Ovary (tissue), 9 donors: ENCODE data around the gene JAML. TPM values are rescaled to one million over a fixed set of nuclear protein-coding genes. Genes with fewer than 3 reads are reported as not detected.

Source experiments
- DNase-seq, 5 donors: peaks; one replicate each; pipeline ENCODE4 v3.0.0-alpha.2; 2019 to 2020
- H3K27ac ChIP-seq, 2 donors: fragments of 200-600 bp; one replicate each; pipeline versions ENCODE4 v1.5.1 to v1.8.0; 2019 to 2022
- H3K27me3 ChIP-seq: fragments of 200-600 bp; one replicate; pipeline ENCODE4 v1.8.0; 2022
- H3K36me3 ChIP-seq: fragments of 200-600 bp; sonication (generic); one replicate; pipeline ENCODE4 v1.5.1; 2019
- H3K4me1 ChIP-seq: one replicate; pipeline ENCODE4 v1.8.1; 2013; ENCODE audit warnings: mild to moderate bottlenecking, moderate library complexity; ENCODE audit not compliant: insufficient read depth
- H3K4me3 ChIP-seq: fragments of 200-600 bp; sonication (generic); one replicate; pipeline ENCODE4 v1.5.1; 2017
- H3K9me3 ChIP-seq, 2 donors: fragments of 200-600 bp in 1 of 2; sonication (generic) in 1 of 2; one replicate each; pipeline versions ENCODE4 v1.5.1 to v1.8.1; 2013 to 2019; ENCODE audit warnings: mild to moderate bottlenecking in 1 of 2, moderate library complexity in 1 of 2
- CTCF ChIP-seq, 3 donors: fragments of 450-650 bp in 2 of 3; fragments of 200-600 bp in 1 of 3; IDR thresholded peaks; one replicate each; pipeline versions ENCODE4 v1.5.1 to v1.8.0; 2016 to 2022; ENCODE audit warnings: antibody characterized with exemption in 3 of 3, mild to moderate bottlenecking in 1 of 3
- EP300 ChIP-seq: sonication (generic); formaldehyde crosslinking; IDR thresholded peaks from one replicate; pipeline ENCODE4 v1.6.1; 2017; ENCODE audit warnings: antibody characterized with exemption
- POLR2A ChIP-seq: fragments of 450-650 bp; IDR thresholded peaks from one replicate; pipeline ENCODE4 v1.6.1; 2017; ENCODE audit warnings: antibody characterized with exemption, mild to moderate bottlenecking, moderate library complexity
- WGBS, 3 donors: extraction: QIAGEN DNeasy Blood & Tissue Kit in 1 of 3; methylation state at CpG; one replicate each; pipeline versions ENCODE4 v1.1.5 to v1.1.7; 2013 to 2017; 5-methylcytosine and 5-hydroxymethylcytosine counted together
- intact Hi-C, 4 donors: fragments of 100-400 bp; cut with DNase I; formaldehyde crosslinking; loops; one replicate each; pipeline versions ENCODE4 v1.11.0 to v1.15.1; 2022 to 2023
- polyA plus RNA-seq, 2 donors: library from polyadenylated mRNA; stranded (reverse); fragments of 200-250 nt in 1 of 2; fragments of 350-450 nt in 1 of 2; fragmentation: Illumina TruSeq in 1 of 2; extraction: RNeasy Lipid Tissue Mini Kit (QIAGEN cat#74804) in 1 of 2; gene quantifications; one replicate each; pipeline ENCODE4 v1.2.3, GENCODE V29; 2013 to 2014
- small RNA-seq: library from RNA; depleted of rRNA; stranded (forward); fragments of <200 nt; gene quantifications from one replicate; pipeline ENCODE3, GENCODE V24; 2016
- total RNA-seq, 7 donors: library from RNA; depleted of rRNA in 2 of 7; stranded (reverse); fragments of >200 nt in 2 of 7; fragmentation: NEBNext Ultra II Directional in 3 of 7; extraction: Animal tissue kit (Norgen Biotek cat#: 25700) in 3 of 7; gene quantifications; one replicate each; pipeline versions ENCODE4 v1.1.0 to v1.2.4, GENCODE V29; 2016 to 2023
- donor health status: DM: no; HTN: no; CAD: no; lungs with moderate emphysema.
- donor health status: DM: no; HTN: no; CAD: no.
- donor health status: Bipolar disorder and iron deficiency.
- donor health status: DM: yes; HTN: yes; CAD: no.
- donor health status: DM: no; HTN: no; CAD: no.
- donor health status: DM: yes; HTN: yes; CAD: no.

The JAML gene
- total and polyA plus RNA-seq, 9 donors = 0.79 to 18.0 (median 2.0) TPM

GRCh38 chr11:118145285-118146227 is 79.3 kb downstream of the JAML start:
- Histone ChIP-seq H3K27ac (no peak overlapping the region), H3K36me3 (no peaks in the 10 kb centered on the region), H3K9me3 (no peaks in the 10 kb centered on the region), H3K27me3 (no peaks in the 10 kb centered on the region), H3K4me3 (peak overlapping the region; percentile 50), H3K4me1 (peaks cover 4% of the 10 kb centered on the region)
- TF ChIP-seq EP300 (no peak), POLR2A (no peak), CTCF (IDR thresholded peaks at IDR 0.05) (peak; percentile 77 to 90 (median 84))
- DNase-seq = peak; percentile 58 to 84 (median 78)
- intact Hi-C loops = loop anchor here in 1 of 4 donors (10.0 kb wide), 1 partner anchor 339 kb away; no protein-coding TSS in a partner anchor
- 1 to 2% (median 1%) methylated on average over 26 to 76 of the region's 78 CpGs for WGBS, 3 donors

GRCh38 chr11:118144301-118145268 is 80.2 kb downstream of the JAML start:
- no peaks in the 10 kb centered on the region for H3K27me3 ChIP-seq
- H3K4me3 ChIP-seq = no peak overlapping the region
- H3K9me3 ChIP-seq = no peaks in the 10 kb centered on the region
- TF ChIP-seq EP300 = no peak
- no peak for TF ChIP-seq POLR2A
- no peak for TF ChIP-seq CTCF (IDR thresholded peaks at IDR 0.05)
- no peak overlapping the region for H3K27ac ChIP-seq
- no peaks in the 10 kb centered on the region for H3K36me3 ChIP-seq
- intact Hi-C loops = loop anchor here in 1 of 4 donors (10.0 kb wide), 1 partner anchor 340 kb away; no protein-coding TSS in a partner anchor
- 26 to 39% (median 29%) methylated on average over 20 of the region's 20 CpGs for WGBS, 3 donors
- H3K4me1 ChIP-seq = peaks cover 4% of the 10 kb centered on the region
- no peak for DNase-seq

Small RNA genes lying within 50 kb of the gene (small RNA-seq; reads per million reads assigned to genes)
- gene HSPE1P18 = not detected

Other genes with a start within 250 kb of the JAML start
- 10 to 100 TPM in 1 of 7 donors, 1 to 10 TPM in 6; 2.0 to 13.7 (median 6.7) TPM for gene IL10RA, start 238.6 kb downstream of the JAML start, total RNA-seq
- gene IL10RA, start 238.6 kb downstream of the JAML start, polyA plus RNA-seq = 10 to 100 TPM in 1 of 2 donors, 1 to 10 TPM in 1; 2.6 to 14.1 TPM
- 1 to 10 TPM in 2 of 7 donors, under 1 TPM in 2, not detected in 3; 0.20 to 2.3 (median 0.85) TPM for gene TMPRSS4, start 147.9 kb downstream of the JAML start, total RNA-seq
- gene TMPRSS4, start 147.9 kb downstream of the JAML start, polyA plus RNA-seq = not detected
- gene SMIM35, start 138.0 kb downstream of the JAML start, total RNA-seq = not detected
- gene SMIM35, start 138.0 kb downstream of the JAML start, polyA plus RNA-seq = under 1 TPM in 1 of 2 donors, not detected in 1; 0.08 TPM
- 1 to 10 TPM in 1 of 7 donors, under 1 TPM in 6; 0.10 to 2.9 (median 0.52) TPM for gene SCN4B, start 72.2 kb downstream of the JAML start, total RNA-seq
- 10 to 100 TPM in 1 of 2 donors, under 1 TPM in 1; 0.50 to 13.3 TPM for gene SCN4B, start 72.2 kb downstream of the JAML start, polyA plus RNA-seq
- gene SCN2B, start 48.4 kb downstream of the JAML start, total RNA-seq = 1 to 10 TPM in 2 of 7 donors, under 1 TPM in 5; 0.11 to 1.3 (median 0.35) TPM
- gene SCN2B, start 48.4 kb downstream of the JAML start, polyA plus RNA-seq = 1 to 10 TPM in 1 of 2 donors, under 1 TPM in 1; 0.38 to 2.1 TPM
- gene MPZL3, start 27.4 kb upstream of the JAML start, total RNA-seq = 1 to 10 TPM in 4 of 7 donors, under 1 TPM in 3; 0.25 to 7.0 (median 1.0) TPM
- gene MPZL3, start 27.4 kb upstream of the JAML start, polyA plus RNA-seq = 1 to 10 TPM in 1 of 2 donors, under 1 TPM in 1; 0.52 to 1.2 TPM
- gene MPZL2, start 39.3 kb upstream of the JAML start, total RNA-seq = 10 to 100 TPM in 4 of 7 donors, 1 to 10 TPM in 3; 4.4 to 42.5 (median 13.2) TPM
- gene MPZL2, start 39.3 kb upstream of the JAML start, polyA plus RNA-seq = 1 to 10 TPM; 5.7 to 9.6 TPM
- 1 to 10 TPM in 2 of 7 donors, under 1 TPM in 4, not detected in 1; 0.36 to 2.5 (median 0.59) TPM for gene CD3E, start 79.7 kb upstream of the JAML start, total RNA-seq
- 10 to 100 TPM in 1 of 2 donors, under 1 TPM in 1; 0.94 to 11.0 TPM for gene CD3E, start 79.7 kb upstream of the JAML start, polyA plus RNA-seq
- 1 to 10 TPM in 4 of 7 donors, under 1 TPM in 2, not detected in 1; 0.47 to 7.7 (median 1.4) TPM for gene CD3D, start 117.7 kb upstream of the JAML start, total RNA-seq
- gene CD3D, start 117.7 kb upstream of the JAML start, polyA plus RNA-seq = 10 to 100 TPM in 1 of 2 donors, under 1 TPM in 1; 0.85 to 11.6 TPM
- under 1 TPM in 6 of 7 donors, not detected in 1; 0.15 to 0.89 (median 0.40) TPM for gene CD3G, start 119.3 kb upstream of the JAML start, total RNA-seq
- gene CD3G, start 119.3 kb upstream of the JAML start, polyA plus RNA-seq = 1 to 10 TPM in 1 of 2 donors, under 1 TPM in 1; 0.17 to 1.4 TPM
- 10 to 100 TPM; 23.7 to 34.7 (median 29.4) TPM for gene UBE4A, start 134.6 kb upstream of the JAML start, total RNA-seq
- gene UBE4A, start 134.6 kb upstream of the JAML start, polyA plus RNA-seq = 10 to 100 TPM; 12.2 to 28.8 TPM
- gene ATP5MG, start 176.6 kb upstream of the JAML start, total RNA-seq = 100 to 1,000 TPM in 5 of 7 donors, 10 to 100 TPM in 2; 70.5 to 201 (median 155) TPM
- gene ATP5MG, start 176.6 kb upstream of the JAML start, polyA plus RNA-seq = 100 to 1,000 TPM; 162 to 450 TPM
- gene KMT2A, start 211.5 kb upstream of the JAML start, total RNA-seq = 100 to 1,000 TPM in 2 of 7 donors, 10 to 100 TPM in 5; 72.0 to 107 (median 82.0) TPM
- gene KMT2A, start 211.5 kb upstream of the JAML start, polyA plus RNA-seq = 10 to 100 TPM; 25.8 to 45.2 TPM